GM06990 (cell line): ENCODE data around the gene ZNF747.

ENCODE experiments used
- DNase-seq: peaks from one replicate; pipeline ENCODE4 v3.0.0-alpha.2; 2011; ENCODE audit not compliant: insufficient read length; ENCODE audit errors: extremely low read depth
- H3K27me3 ChIP-seq: replicated peaks from 2 replicates; pipeline ENCODE4 v1.6.0; 2011; ENCODE audit warnings: low read length; ENCODE audit not compliant: control insufficient read depth, insufficient read depth
- H3K36me3 ChIP-seq: 2 replicates; pipeline ENCODE4 v1.5.1; 2011; ENCODE audit warnings: low read length; ENCODE audit not compliant: control insufficient read depth, insufficient read depth
- H3K4me3 ChIP-seq: replicated peaks from 2 replicates; pipeline ENCODE4 v1.5.1; 2011; ENCODE audit warnings: low read depth, mild to moderate bottlenecking, control low read depth, low read length
- CTCF ChIP-seq: IDR thresholded peaks from 2 replicates; pipeline ENCODE4 v1.5.1; 2011; ENCODE audit warnings: low read length, control low read depth, mild to moderate bottlenecking, inconsistent platforms; ENCODE audit not compliant: insufficient read depth, poor library complexity, severe bottlenecking

The ZNF747 gene

GRCh38 chr16:30555315-30556124, 20.9 kb upstream of the ZNF747 start:
- Histone ChIP-seq H3K27me3 (no peaks in the 10 kb centered on the region), H3K36me3 (peaks cover 7% of the 10 kb centered on the region; the same call in 1 of the 2 replicates), H3K4me3 (no peak overlapping the region)
- no peak for TF ChIP-seq CTCF
- no peak for DNase-seq

GRCh38 chr16:30554557-30555314, 20.1 kb upstream of the ZNF747 start:
- DNase-seq: no peak
- no peak for TF ChIP-seq CTCF
- Histone ChIP-seq H3K27me3 (no peaks in the 10 kb centered on the region), H3K4me3 (no peak overlapping the region), H3K36me3 (peaks cover 7% of the 10 kb centered on the region; the same call in 1 of the 2 replicates)

GRCh38 chr16:30553393-30553899, 18.8 kb upstream of the ZNF747 start:
- Histone ChIP-seq H3K36me3 (peaks cover 7% of the 10 kb centered on the region; the same call in 1 of the 2 replicates), H3K4me3 (no peak overlapping the region), H3K27me3 (no peaks in the 10 kb centered on the region)
- no peak for DNase-seq
- no peak for TF ChIP-seq CTCF

GRCh38 chr16:30552956-30553355, 18.3 kb upstream of the ZNF747 start:
- no peak for DNase-seq
- Histone ChIP-seq H3K36me3 (peaks cover 7% of the 10 kb centered on the region; the same call in 1 of the 2 replicates), H3K27me3 (no peaks in the 10 kb centered on the region), H3K4me3 (no peak overlapping the region)
- no peak for TF ChIP-seq CTCF

- Histone ChIP-seq H3K4me3 (no peak overlapping the region), H3K36me3 (peaks cover 7% of the 10 kb centered on the region; the same call in 1 of the 2 replicates), H3K27me3 (no peaks in the 10 kb centered on the region)
- no peak for DNase-seq
- TF ChIP-seq CTCF: no peak
Observed at GRCh38 chr16:30551781-30552180, 17.1 kb upstream of the ZNF747 start.
